Thoracic aorta endothelial cell (primary cell): Measurements from ENCODE around the gene ABHD18. TPM values are rescaled to one million over a fixed set of nuclear protein-coding genes. Genes with fewer than 3 reads are reported as not detected.

Experiments used
- total RNA-seq: library from RNA; depleted of rRNA; stranded (reverse); fragments of >200 nt; gene quantifications from 2 replicates; pipeline ENCODE4 v1.2.3, GENCODE V29; 2012

ABHD18 gene
- 12.0 and 15.1 TPM in 2 replicates for total RNA-seq

DNA sequence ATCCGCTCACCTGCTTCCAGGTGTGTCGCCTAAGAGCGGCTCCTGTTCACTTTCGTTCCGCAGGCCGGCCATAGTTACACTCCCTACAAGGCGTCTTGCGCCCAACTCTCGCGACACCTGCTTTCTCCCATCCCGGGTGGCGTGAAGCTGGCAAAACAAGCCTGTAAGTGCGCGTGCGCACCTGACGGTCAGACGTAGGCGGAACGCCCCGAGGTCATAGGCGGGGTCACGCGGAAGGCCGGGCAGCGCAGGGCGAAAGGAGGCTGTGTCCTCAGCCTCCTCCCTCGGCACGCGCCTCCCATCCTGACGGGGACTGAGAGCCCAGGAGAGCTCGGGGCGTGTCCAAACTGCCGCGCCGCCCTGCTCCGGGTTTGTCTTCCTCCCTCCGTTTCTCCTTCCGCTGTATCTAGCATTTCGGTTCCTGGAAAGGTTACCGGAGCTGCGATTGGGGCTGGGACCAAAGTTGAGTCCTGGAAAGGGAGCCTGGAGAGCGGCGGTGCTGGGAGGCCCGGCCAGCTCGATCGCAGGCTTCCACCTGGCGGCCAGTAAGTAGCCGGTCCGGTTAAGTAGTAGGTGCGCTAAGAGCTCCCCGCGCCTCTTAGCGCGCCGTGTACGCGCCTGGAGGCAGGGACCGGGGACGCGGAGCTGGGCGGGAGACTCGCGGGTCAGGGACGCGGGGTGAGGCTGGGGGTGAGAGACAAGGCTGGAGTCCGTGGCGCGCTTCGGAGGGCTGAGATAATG is at the start of gene ABHD18, which contains the start of gene MFSD8:
Gene ABHD18 (plus strand): TSS at position 345 of the 741 bp plus-strand sequence. CDS start 17,550 bp downstream, outside the sequence.
Gene MFSD8 (minus strand): TSS at position 112 of the 741 bp plus-strand sequence. CDS start 40 bp downstream, at position 72.

DNA sequence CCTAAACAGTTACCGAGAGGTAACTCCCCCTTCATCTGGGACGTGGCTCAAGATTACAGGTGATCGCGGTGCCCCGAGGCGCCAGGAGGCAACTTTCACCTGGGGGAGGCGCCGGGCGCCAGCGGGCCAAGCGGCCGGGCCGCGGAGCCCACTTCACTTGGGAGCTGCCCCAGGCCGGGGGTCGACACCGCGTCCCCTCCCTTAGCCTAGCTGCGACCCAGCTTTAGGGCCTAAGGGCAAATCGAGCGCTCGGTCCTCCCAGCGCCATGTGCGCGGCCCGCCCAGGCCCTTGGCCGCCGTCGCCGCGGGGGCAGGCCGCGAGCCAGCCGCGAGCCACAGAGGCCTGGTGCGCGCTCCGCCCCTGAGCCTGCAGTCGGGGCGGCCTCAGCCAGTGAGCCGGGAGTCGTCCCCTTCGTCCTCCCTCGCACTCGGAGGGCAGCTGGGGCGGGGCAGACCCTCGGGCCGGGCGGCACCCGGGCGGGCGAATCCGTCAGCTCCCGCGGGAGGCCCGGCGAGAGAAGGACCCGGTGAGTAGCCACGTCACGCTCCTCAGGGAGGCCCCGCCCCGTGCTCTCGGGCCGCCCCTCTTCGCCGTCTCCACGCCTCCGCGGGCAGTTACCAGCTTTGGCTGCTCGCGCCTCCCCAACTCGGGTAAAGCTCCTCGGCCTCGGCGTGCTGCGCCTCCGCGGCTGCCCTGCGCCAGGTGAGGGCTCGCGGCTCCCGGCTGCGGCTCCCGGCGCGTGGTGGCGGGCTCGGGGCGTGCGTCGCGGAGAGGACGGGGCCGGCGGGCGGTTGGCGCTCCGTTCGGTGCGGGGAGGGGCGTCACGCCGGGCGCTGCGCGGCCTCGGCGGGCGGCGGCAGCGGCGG is 95.7 kb downstream of the ABHD18 start, which contains the start of gene LARP1B:
Gene LARP1B (plus strand): TSS at position 614 of the 867 bp plus-strand sequence. CDS start 13,640 bp downstream, outside the sequence.

Other genes starting within 250 kb of the ABHD18 start
- gene SLC25A31, start 235.0 kb upstream of the ABHD18 start, total RNA-seq = not detected in 2 replicates
- 29.3 and 30.5 TPM in 2 replicates for gene HSPA4L, start 183.1 kb upstream of the ABHD18 start, total RNA-seq
- 31.9 and 46.2 TPM in 2 replicates for gene PLK4, start 84.5 kb upstream of the ABHD18 start, total RNA-seq
- 25.4 and 28.2 TPM in 2 replicates for gene MFSD8, start 233 bp upstream of the ABHD18 start, total RNA-seq
- gene LARP1B, start 95.9 kb downstream of the ABHD18 start, total RNA-seq = 37.2 and 39.1 TPM in 2 replicates